ENCODE measurements around the gene MPG.

DNA sequence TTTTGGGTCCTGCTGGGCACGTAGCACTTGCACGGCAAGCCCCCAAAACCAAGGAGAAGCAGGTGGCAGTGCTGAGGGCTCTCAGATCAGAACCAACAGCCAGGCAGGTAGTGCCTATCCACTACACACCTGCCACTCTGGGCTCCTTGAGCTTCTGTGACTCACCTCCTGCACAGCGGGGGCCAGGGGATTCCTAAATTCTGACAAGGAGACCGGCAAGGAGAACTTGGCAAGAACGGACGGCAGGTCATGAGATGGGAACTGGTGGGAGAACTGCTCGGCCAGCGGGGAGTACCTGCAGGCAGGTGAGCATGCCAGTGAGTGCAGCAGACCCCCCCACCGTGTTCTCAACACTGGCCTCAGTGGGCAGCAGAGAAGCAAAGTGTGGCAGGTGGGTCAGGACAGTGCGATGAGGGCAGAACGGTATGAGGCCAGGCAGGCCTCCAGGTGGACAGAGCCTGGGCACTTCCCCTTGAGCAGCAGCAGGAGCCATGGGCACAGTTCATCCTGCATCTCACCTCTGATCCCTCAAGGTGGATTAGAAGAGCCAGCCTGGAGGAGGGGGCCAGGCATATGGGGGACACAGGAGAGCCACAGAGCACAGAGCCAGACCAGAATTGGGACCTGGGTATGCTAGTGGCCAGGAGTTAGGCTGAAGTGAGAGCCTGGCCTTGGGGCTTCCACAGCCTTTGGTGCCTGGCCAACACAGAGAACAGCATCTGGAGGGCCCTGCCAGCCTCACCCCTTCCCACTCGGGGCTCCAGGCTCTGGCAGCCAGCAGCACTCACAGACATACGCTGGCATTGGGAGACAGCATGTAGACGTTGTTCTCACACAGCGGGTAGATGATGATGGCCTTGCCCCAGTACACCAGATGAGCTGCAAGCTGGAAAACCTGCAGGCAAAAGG, 14.7 kb downstream of the MPG start:
- no peak for TF ChIP-seq SREBF2 (IDR thresholded peaks at IDR 0.05; ENCODE audit: low read length)
- no peak for TF ChIP-seq BRCA1 (IDR thresholded peaks at IDR 0.05; ENCODE audit: low read depth, low read length)
- TF ChIP-seq, protein P1, sequence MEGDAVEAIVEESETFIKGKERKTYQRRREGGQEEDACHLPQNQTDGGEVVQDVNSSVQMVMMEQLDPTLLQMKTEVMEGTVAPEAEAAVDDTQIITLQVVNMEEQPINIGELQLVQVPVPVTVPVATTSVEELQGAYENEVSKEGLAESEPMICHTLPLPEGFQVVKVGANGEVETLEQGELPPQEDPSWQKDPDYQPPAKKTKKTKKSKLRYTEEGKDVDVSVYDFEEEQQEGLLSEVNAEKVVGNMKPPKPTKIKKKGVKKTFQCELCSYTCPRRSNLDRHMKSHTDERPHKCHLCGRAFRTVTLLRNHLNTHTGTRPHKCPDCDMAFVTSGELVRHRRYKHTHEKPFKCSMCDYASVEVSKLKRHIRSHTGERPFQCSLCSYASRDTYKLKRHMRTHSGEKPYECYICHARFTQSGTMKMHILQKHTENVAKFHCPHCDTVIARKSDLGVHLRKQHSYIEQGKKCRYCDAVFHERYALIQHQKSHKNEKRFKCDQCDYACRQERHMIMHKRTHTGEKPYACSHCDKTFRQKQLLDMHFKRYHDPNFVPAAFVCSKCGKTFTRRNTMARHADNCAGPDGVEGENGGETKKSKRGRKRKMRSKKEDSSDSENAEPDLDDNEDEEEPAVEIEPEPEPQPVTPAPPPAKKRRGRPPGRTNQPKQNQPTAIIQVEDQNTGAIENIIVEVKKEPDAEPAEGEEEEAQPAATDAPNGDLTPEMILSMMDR (IDR thresholded peaks at IDR 0.05 in 2 of 3, conservative IDR thresholded peaks at IDR 0.05 in 1 of 3; ENCODE audit: control insufficient read depth in 2 of 3, extremely low read depth in 1 of 3, insufficient read depth in 1 of 3, low read depth in 3 of 3, low read length in 3 of 3): no peak
- TF ChIP-seq RFX5 (IDR thresholded peaks at IDR 0.05; ENCODE audit: low read depth, low read length): no peak
- TF ChIP-seq POLR2AphosphoS5 (IDR thresholded peaks at IDR 0.05; ENCODE audit: low read length): no peak
- no peak for TF ChIP-seq SUZ12 (IDR thresholded peaks at IDR 0.05; ENCODE audit: unreplicated experiment)
- TF ChIP-seq JUNB (IDR thresholded peaks at IDR 0.05): no peak
- TF ChIP-seq EP300 (IDR thresholded peaks at IDR 0.05; ENCODE audit: borderline replicate concordance in 1 of 2, control insufficient read depth in 1 of 2, low read depth in 2 of 2, low read length in 2 of 2): no peak
- no peak for TF ChIP-seq JUND (IDR thresholded peaks at IDR 0.05; ENCODE audit: low read depth, low read length)

Measured in GM12878 (cell line).